ENCODE results near the gene IRGQ. TPM values are rescaled to one million over a fixed set of nuclear protein-coding genes. Genes with fewer than 3 reads are reported as not detected.

Gene IRGQ
- total and polyA plus RNA-seq, 2 donors (not counting 3 experiments of a cell fraction or from before 2014, with no cell fraction given): 15.8 to 33.2 TPM

- H3K27me3 ChIP-seq (ENCODE audit: control insufficient read depth in 2 of 2, insufficient read depth in 2 of 2, low read length in 2 of 2): no peaks in the 10 kb centered on the region
- peaks cover 2 to 31% of the 10 kb centered on the region in 2 experiments for H3K36me3 ChIP-seq (ENCODE audit: control insufficient read depth in 2 of 2, extremely low read depth in 1 of 2, insufficient read depth in 2 of 2, low read length in 2 of 2)
- H3K4me1 ChIP-seq (ENCODE audit: control insufficient read depth, extremely low read depth, insufficient read depth, low read length): no peaks in the 10 kb centered on the region
- no peak overlapping the region for H3K4me2 ChIP-seq (ENCODE audit: insufficient read depth, low read length)
- H3K9ac ChIP-seq (replicated peaks; ENCODE audit: extremely low read depth, insufficient read depth, low read length): no peak overlapping the region
- intact Hi-C loops (cut with micrococcal nuclease): no loop called here
- TF ChIP-seq, protein P1, sequence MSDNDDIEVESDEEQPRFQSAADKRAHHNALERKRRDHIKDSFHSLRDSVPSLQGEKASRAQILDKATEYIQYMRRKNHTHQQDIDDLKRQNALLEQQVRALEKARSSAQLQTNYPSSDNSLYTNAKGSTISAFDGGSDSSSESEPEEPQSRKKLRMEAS (IDR thresholded peaks at IDR 0.05; ENCODE audit: insufficient read depth, insufficient read length): no peak
- TF ChIP-seq POLR2AphosphoS5 (IDR thresholded peaks at IDR 0.05; ENCODE audit: insufficient read depth, low read depth, low read length): no peak
- TF ChIP-seq POLR2A (IDR thresholded peaks at IDR 0.05; ENCODE audit: low read depth, low read length): no peak
- TF ChIP-seq, protein P2, sequence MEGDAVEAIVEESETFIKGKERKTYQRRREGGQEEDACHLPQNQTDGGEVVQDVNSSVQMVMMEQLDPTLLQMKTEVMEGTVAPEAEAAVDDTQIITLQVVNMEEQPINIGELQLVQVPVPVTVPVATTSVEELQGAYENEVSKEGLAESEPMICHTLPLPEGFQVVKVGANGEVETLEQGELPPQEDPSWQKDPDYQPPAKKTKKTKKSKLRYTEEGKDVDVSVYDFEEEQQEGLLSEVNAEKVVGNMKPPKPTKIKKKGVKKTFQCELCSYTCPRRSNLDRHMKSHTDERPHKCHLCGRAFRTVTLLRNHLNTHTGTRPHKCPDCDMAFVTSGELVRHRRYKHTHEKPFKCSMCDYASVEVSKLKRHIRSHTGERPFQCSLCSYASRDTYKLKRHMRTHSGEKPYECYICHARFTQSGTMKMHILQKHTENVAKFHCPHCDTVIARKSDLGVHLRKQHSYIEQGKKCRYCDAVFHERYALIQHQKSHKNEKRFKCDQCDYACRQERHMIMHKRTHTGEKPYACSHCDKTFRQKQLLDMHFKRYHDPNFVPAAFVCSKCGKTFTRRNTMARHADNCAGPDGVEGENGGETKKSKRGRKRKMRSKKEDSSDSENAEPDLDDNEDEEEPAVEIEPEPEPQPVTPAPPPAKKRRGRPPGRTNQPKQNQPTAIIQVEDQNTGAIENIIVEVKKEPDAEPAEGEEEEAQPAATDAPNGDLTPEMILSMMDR (IDR thresholded peaks at IDR 0.05; ENCODE audit: extremely low read depth in 1 of 2, insufficient read depth in 1 of 2, low read depth in 1 of 2, low read length in 2 of 2): no peak
- no peak for TF ChIP-seq EZH2 (IDR thresholded peaks at IDR 0.05; ENCODE audit: borderline replicate concordance, low read depth, low read length, severe bottlenecking)
- no peak for TF ChIP-seq GATA2 (IDR thresholded peaks at IDR 0.05; ENCODE audit: insufficient read depth, insufficient read length, low read depth, low read length)
- TF ChIP-seq MYC (IDR thresholded peaks at IDR 0.05; ENCODE audit: low read depth, low read length): no peak
- no peak for TF ChIP-seq FOS (IDR thresholded peaks at IDR 0.05; ENCODE audit: borderline replicate concordance, insufficient read depth, low read length)
- TF ChIP-seq JUN (IDR thresholded peaks at IDR 0.05; ENCODE audit: borderline replicate concordance, insufficient read depth, insufficient read length, low read depth): no peak
- BruUV-seq (replicated peaks): no TSS peak
- H3K79me2 ChIP-seq (ENCODE audit: control insufficient read depth, insufficient read depth, low read length): no peaks in the 10 kb centered on the region
- no peak overlapping the region for H3K4me3 ChIP-seq (replicated peaks in 1 of 3; ENCODE audit: insufficient read depth in 1 of 3, low read depth in 1 of 3, low read length in 3 of 3)
- no peak overlapping the region for H3K27ac ChIP-seq (ENCODE audit: insufficient read depth, low read depth, low read length)
- H4K20me1 ChIP-seq (replicated peaks; ENCODE audit: control insufficient read depth, extremely low read depth, insufficient read depth, low read length): no peaks in the 10 kb centered on the region
- H3K9me1 ChIP-seq (replicated peaks; ENCODE audit: control insufficient read depth, extremely low read depth, insufficient read depth, low read length): no peaks in the 10 kb centered on the region
- POLR2A ChIA-PET: no interaction called here
- dilution Hi-C loops (cut with MboI; ENCODE audit: extremely low pct_ligation_motif_present, low sequenced_read_pairs): no loop called here
- no peaks in the 10 kb centered on the region for H3K9me3 ChIP-seq (replicated peaks; ENCODE audit: control insufficient read depth, insufficient read depth, low read length)
- H2AFZ ChIP-seq (ENCODE audit: low read depth, low read length): no peak overlapping the region
- DNase-seq (ENCODE audit: low read depth, low spot score) (no peak), FAIRE-seq (no peak)
- CTCF ChIA-PET: interaction anchor here (6.6 kb wide), 1 partner anchor 43 kb away, joined by 158 read pairs; the partner anchor contains the start of genes IRGQ and ZNF576
Measured at GRCh38 chr19:43552198-43552450, 43.8 kb downstream of the IRGQ start.
